Kidney epithelial cell (primary cell): ENCODE results near the gene WDPCP. TPM values are rescaled to one million over a fixed set of nuclear protein-coding genes. Genes with fewer than 3 reads are reported as not detected.

Experiments
- DNase-seq: peaks from one replicate; pipeline ENCODE4 v3.0.0-alpha.2; 2010; ENCODE audit warnings: low read depth
- H3K27me3 ChIP-seq: 2 replicates; pipeline ENCODE4 v1.6.0; 2011; ENCODE audit warnings: low read length; ENCODE audit not compliant: control insufficient read depth, insufficient read depth
- H3K36me3 ChIP-seq: 2 replicates; pipeline ENCODE4 v1.5.1; 2011; ENCODE audit warnings: low read length; ENCODE audit not compliant: control insufficient read depth, insufficient read depth
- H3K4me3 ChIP-seq: 2 replicates; pipeline ENCODE4 v1.5.1; 2011; ENCODE audit warnings: low read depth, mild to moderate bottlenecking, control low read depth, low read length
- total RNA-seq: library from RNA; depleted of rRNA; stranded (reverse); fragments of >200 nt; gene quantifications from 2 replicates; pipeline ENCODE4 v1.2.3, GENCODE V29; 2015
- TF ChIP-seq, protein P1 (sequence below): IDR thresholded peaks from 2 replicates; pipeline ENCODE4 v1.5.1; 2011; ENCODE audit warnings: mild to moderate bottlenecking, moderate library complexity, low read length, control low read depth, inconsistent platforms; ENCODE audit not compliant: insufficient read depth, poor library complexity, severe bottlenecking

Gene WDPCP
- total RNA-seq, 1 donor from 2014 or later = 3.3 TPM

DNA sequence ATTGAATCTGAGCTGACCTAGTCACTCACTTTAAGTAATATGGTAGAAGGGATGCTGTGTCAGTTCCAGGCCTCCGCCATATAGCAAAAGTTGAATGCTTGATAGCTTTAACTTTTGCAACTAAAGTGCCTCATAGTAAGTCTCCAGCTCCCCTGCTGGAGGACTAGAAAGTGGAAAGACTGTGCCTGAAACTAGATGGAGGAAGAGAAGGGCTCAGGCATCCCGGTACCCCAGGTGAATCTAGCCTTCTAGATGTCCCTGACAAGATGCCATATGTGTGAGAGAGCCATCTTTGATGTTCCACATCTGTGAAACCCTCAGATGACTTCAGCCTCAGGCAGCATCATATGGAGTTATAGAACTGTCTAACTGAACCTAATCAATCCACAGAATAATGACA is 516.6 kb downstream of the WDPCP start:
- Histone ChIP-seq H3K36me3 (no peaks in the 10 kb centered on the region), H3K4me3 (no peak overlapping the region), H3K27me3 (peaks cover 7% of the 10 kb centered on the region)
- no peak for DNase-seq
- TF ChIP-seq, protein P1, sequence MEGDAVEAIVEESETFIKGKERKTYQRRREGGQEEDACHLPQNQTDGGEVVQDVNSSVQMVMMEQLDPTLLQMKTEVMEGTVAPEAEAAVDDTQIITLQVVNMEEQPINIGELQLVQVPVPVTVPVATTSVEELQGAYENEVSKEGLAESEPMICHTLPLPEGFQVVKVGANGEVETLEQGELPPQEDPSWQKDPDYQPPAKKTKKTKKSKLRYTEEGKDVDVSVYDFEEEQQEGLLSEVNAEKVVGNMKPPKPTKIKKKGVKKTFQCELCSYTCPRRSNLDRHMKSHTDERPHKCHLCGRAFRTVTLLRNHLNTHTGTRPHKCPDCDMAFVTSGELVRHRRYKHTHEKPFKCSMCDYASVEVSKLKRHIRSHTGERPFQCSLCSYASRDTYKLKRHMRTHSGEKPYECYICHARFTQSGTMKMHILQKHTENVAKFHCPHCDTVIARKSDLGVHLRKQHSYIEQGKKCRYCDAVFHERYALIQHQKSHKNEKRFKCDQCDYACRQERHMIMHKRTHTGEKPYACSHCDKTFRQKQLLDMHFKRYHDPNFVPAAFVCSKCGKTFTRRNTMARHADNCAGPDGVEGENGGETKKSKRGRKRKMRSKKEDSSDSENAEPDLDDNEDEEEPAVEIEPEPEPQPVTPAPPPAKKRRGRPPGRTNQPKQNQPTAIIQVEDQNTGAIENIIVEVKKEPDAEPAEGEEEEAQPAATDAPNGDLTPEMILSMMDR = no peak

Other genes with a start within 250 kb of the WDPCP start
- 119 and 161 TPM in 2 replicates for gene MDH1, start 486 bp upstream of the WDPCP start, total RNA-seq